Ovary (tissue), 3 donors: ENCODE data around the gene HEBP1.

Experiments
- EP300 ChIP-seq: sonication (generic); formaldehyde crosslinking; IDR thresholded peaks from one replicate; pipeline ENCODE4 v1.6.1; 2017; ENCODE audit warnings: antibody characterized with exemption
- POLR2A ChIP-seq: fragments of 450-650 bp; IDR thresholded peaks from one replicate; pipeline ENCODE4 v1.6.1; 2017; ENCODE audit warnings: antibody characterized with exemption, mild to moderate bottlenecking, moderate library complexity
- TF ChIP-seq, protein P1 (sequence below), 3 donors: fragments of 450-650 bp in 2 of 3; fragments of 200-600 bp in 1 of 3; IDR thresholded peaks; one replicate each; pipeline versions ENCODE4 v1.5.1 to v1.8.0; 2016 to 2022; ENCODE audit warnings: antibody characterized with exemption in 3 of 3, mild to moderate bottlenecking in 1 of 3
- donor health status: DM: no; HTN: no; CAD: no.

- TF ChIP-seq EP300 (no peak), POLR2A (no peak)
- TF ChIP-seq, protein P1, sequence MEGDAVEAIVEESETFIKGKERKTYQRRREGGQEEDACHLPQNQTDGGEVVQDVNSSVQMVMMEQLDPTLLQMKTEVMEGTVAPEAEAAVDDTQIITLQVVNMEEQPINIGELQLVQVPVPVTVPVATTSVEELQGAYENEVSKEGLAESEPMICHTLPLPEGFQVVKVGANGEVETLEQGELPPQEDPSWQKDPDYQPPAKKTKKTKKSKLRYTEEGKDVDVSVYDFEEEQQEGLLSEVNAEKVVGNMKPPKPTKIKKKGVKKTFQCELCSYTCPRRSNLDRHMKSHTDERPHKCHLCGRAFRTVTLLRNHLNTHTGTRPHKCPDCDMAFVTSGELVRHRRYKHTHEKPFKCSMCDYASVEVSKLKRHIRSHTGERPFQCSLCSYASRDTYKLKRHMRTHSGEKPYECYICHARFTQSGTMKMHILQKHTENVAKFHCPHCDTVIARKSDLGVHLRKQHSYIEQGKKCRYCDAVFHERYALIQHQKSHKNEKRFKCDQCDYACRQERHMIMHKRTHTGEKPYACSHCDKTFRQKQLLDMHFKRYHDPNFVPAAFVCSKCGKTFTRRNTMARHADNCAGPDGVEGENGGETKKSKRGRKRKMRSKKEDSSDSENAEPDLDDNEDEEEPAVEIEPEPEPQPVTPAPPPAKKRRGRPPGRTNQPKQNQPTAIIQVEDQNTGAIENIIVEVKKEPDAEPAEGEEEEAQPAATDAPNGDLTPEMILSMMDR (IDR thresholded peaks at IDR 0.05): no peak
Measured at GRCh38 chr12:12997734-12998133, 2.3 kb downstream of the HEBP1 start.
